Coronary artery (tissue), 2 donors: ENCODE data around the gene ME3.
"Not testable (repeated sequence)": the region's sequence is repeated elsewhere in the genome, so short reads cannot be mapped to it uniquely, and the experiment has no call there.

Source experiments
- DNase-seq: peaks from one replicate; pipeline ENCODE4 v3.0.0-alpha.2; 2017; ENCODE audit warnings: low spot score
- H3K27ac ChIP-seq, 2 donors: fragments of 200-600 bp; sonication (generic); one replicate each; pipeline ENCODE4 v1.5.1; 2016 to 2019
- H3K4me3 ChIP-seq: fragments of 200-600 bp; sonication (generic); 2 replicates; pipeline ENCODE4 v1.5.1; 2016; ENCODE audit warnings: mild to moderate bottlenecking, moderate library complexity
- CTCF ChIP-seq: fragments of 200-600 bp; sonication (generic); IDR thresholded peaks from one replicate; pipeline ENCODE4 v1.5.1; 2019; ENCODE audit warnings: antibody characterized with exemption

ME3 gene

DNA sequence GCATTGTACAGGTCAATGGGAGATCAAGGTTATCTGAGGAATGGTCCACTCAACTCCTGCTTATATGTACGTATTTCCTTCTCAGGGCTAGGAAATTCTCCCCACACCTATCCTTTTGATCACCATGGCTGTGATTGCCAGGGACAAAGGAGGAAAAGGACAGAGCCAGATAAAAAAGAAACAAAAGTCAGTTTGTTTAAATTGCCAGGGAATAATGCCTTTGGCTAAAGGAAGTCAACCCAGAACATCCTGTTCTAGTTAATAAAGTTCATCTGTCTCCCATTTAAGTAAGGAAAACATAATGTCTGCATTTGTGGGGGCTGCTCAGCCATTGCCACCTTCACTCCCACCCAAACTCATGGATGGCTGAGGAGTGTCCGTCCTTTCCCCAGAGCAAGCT, 124.7 kb downstream of the ME3 start:
- Histone ChIP-seq H3K27ac (peak overlapping the region; percentile 29 to 83), H3K4me3 (no peak overlapping the region)
- TF ChIP-seq CTCF = no peak
- no peak for DNase-seq

- not testable (repeated sequence) for DNase-seq, H3K4me3 ChIP-seq, H3K27ac ChIP-seq
Observed at GRCh38 chr11:86541299-86541698, 131.1 kb downstream of the ME3 start.

GRCh38 chr11:86538223-86538548, 134.2 kb downstream of the ME3 start:
- Histone ChIP-seq H3K27ac (no peak overlapping the region), H3K4me3 (no peak overlapping the region)
- DNase-seq = no peak
- no peak for TF ChIP-seq CTCF

DNA sequence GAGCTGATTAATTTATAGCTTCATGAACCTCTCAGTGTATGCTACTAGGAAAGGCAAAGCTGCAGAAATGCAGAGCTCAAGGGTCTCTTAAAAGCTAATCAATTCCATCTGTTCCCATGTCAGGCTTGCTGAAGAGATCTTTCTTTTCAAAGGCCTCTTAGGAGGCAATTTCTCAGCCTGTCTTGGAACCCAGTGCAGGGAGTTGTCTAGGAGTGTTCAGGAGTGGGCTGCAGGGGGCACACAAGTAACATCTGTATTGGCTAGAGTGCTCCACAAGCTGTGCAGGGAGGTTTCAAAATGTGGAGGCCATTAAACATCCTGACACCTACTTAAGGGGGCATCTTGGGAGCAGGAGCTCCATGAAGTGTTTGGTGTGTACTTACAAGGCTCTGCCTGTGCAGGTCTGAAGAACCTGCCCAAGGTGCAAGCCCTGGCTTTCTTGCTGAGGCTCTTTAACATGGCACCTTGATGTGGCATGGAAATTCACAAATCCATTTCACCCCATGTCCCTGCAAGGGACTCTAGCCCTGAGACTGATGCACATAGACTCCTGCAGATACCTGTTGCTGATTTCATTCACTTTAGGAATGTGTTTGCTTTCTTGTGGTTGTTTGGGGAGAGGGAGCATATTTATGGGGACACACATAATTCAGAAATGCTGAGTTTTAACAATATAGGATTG, 134.7 kb downstream of the ME3 start:
- Histone ChIP-seq H3K4me3 (no peak overlapping the region), H3K27ac (no peak overlapping the region)
- no peak for DNase-seq
- TF ChIP-seq CTCF = no peak

GRCh38 chr11:86535773-86536172, 136.6 kb downstream of the ME3 start:
- no peak for DNase-seq
- H3K4me3 ChIP-seq = no peak overlapping the region
- no peak overlapping the region for H3K27ac ChIP-seq
- TF ChIP-seq CTCF = no peak

- Histone ChIP-seq H3K27ac (peak overlapping the region; percentile 61 to 86), H3K4me3 (peak overlapping the region; percentile 31)
- no peak for TF ChIP-seq CTCF
- DNase-seq = no peak
Observed at GRCh38 chr11:86524620-86525352, 147.6 kb downstream of the ME3 start.

- no peak for TF ChIP-seq CTCF
- Histone ChIP-seq H3K27ac (peak overlapping the region; percentile 61 to 86), H3K4me3 (peak overlapping the region; percentile 31)
- DNase-seq = no peak
Observed at GRCh38 chr11:86523738-86524619, 148.4 kb downstream of the ME3 start.

DNA sequence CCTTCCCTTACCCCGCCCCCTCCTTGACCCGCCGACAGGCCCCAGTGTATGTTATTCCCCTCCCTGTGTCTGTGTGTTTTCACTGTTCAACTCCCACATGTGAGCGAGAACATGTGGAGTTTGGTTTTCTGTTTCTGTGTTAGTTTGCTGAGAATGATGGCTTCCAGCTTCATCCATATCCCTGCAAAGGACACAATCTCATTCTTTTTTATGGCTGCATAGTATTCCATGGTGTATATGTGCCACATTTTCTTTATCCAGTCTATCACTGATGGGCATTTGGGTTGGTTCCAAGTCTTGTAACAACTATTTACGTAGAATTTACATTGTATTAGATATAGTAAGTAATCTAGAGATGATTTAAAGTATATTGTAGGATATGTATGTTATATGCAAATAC, 149.9 kb downstream of the ME3 start:
- DNase-seq, H3K27ac ChIP-seq, H3K4me3 ChIP-seq: not testable (repeated sequence)
